Loucy (cell line): ENCODE measurements around the gene SCARF2.

ENCODE experiments used
- CTCF ChIP-seq: fragments of 200-600 bp; sonication (generic); conservative IDR thresholded peaks from 2 replicates; pipeline ENCODE4 v1.5.1; 2014; ENCODE audit warnings: mild to moderate bottlenecking, antibody characterized with exemption, low read length
- EZH2phosphoT487 ChIP-seq: fragments of 200-600 bp; IDR thresholded peaks from 2 replicates; pipeline ENCODE4 v1.6.1; 2018; ENCODE audit warnings: antibody characterized with exemption, mild to moderate bottlenecking, moderate library complexity, borderline replicate concordance

DNA sequence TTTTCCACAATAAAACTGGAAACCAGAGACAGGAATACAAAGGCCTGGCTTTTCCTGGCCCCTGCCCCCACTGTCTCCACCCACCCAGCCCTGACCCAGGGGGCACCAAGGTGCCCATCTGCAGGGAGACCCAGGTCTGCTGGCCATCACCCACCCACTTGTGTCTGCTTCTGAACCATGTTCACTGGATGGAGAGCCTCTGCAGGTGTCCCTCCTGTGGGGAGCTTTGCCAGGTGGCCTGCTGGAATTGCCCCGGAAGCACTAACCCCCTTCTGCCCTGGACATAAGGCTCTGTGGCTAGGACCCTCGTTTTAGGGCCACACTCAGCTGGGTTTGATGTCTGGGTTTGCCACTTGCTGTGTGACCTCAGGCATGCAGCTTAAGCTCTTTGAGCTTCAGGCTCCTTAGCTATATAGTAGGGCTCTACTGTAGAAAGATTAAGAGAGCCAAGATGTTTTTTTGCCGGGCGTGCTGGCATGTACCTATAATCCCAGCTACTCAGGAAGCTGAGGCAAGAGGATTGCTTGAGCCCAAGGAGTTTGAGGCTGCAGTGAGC, 3.9 kb downstream of the SCARF2 start:
- TF ChIP-seq CTCF (no peak), EZH2phosphoT487 (no peak)
